ENCODE data around the gene GALNT9. TPM values are rescaled to one million over a fixed set of nuclear protein-coding genes. Genes with fewer than 3 reads are reported as not detected.

GALNT9 gene
- total RNA-seq, 1 donor from 2014 or later = 2.1 TPM

- Histone ChIP-seq H2AFZ (ENCODE audit: low read depth, low read length) (no peak overlapping the region), H3K4me3 (ENCODE audit: insufficient read depth, low read depth, low read length) (no peak overlapping the region), H4K20me1 (ENCODE audit: insufficient read depth, low read length) (no peaks in the 10 kb centered on the region), H3K4me2 (ENCODE audit: low read length) (no peak overlapping the region), H3K9me3 (ENCODE audit: insufficient read depth, low read depth, low read length) (peaks cover 6% of the 10 kb centered on the region), H3K27ac (ENCODE audit: low read depth, low read length) (no peak overlapping the region), H3K79me2 (ENCODE audit: insufficient read depth, low read length) (no peaks in the 10 kb centered on the region), H3K4me1 (ENCODE audit: insufficient read depth, low read length) (no peaks in the 10 kb centered on the region), H3K27me3 (ENCODE audit: insufficient read depth, low read length) (no peaks in the 10 kb centered on the region), H3K36me3 (ENCODE audit: insufficient read depth, low read length) (no peaks in the 10 kb centered on the region), H3K9ac (ENCODE audit: low read length) (no peak overlapping the region)
- Mint-ChIP-seq H3K4me3 (ENCODE audit: unreplicated experiment) (no peak overlapping the region), H3K27ac (ENCODE audit: unreplicated experiment) (peak overlapping the region; percentile 26), H3K27me3 (ENCODE audit: low read depth, unreplicated experiment) (peaks cover 28% of the 10 kb centered on the region), H3K36me3 (ENCODE audit: low read depth, unreplicated experiment) (peaks cover 7% of the 10 kb centered on the region), H3K9me3 (ENCODE audit: unreplicated experiment) (peaks cover 12% of the 10 kb centered on the region), H3K4me1 (ENCODE audit: low read depth, unreplicated experiment) (peaks cover 2% of the 10 kb centered on the region)
- DNase-seq (ENCODE audit: low read depth) (no peak), FAIRE-seq (no peak)
- TF ChIP-seq EZH2 (IDR thresholded peaks at IDR 0.05; ENCODE audit: insufficient read depth, low read length) = no peak
- no peak for TF ChIP-seq CTCF (IDR thresholded peaks at IDR 0.05; ENCODE audit: insufficient read depth, low read depth, low read length)
Measured at GRCh38 chr12:132308853-132309595, 20.4 kb downstream of the GALNT9 start.

GRCh38 chr12:132307976-132308852 lies 21.2 kb downstream of the GALNT9 start:
- Mint-ChIP-seq H3K27ac (ENCODE audit: unreplicated experiment) (no peak overlapping the region), H3K4me1 (ENCODE audit: low read depth, unreplicated experiment) (peaks cover 2% of the 10 kb centered on the region), H3K27me3 (ENCODE audit: low read depth, unreplicated experiment) (peaks cover 28% of the 10 kb centered on the region), H3K9me3 (ENCODE audit: unreplicated experiment) (peaks cover 12% of the 10 kb centered on the region), H3K4me3 (ENCODE audit: unreplicated experiment) (no peak overlapping the region), H3K36me3 (ENCODE audit: low read depth, unreplicated experiment) (peaks cover 7% of the 10 kb centered on the region)
- Histone ChIP-seq H3K4me3 (ENCODE audit: insufficient read depth, low read depth, low read length) (no peak overlapping the region), H3K9ac (ENCODE audit: low read length) (no peak overlapping the region), H3K79me2 (ENCODE audit: insufficient read depth, low read length) (no peaks in the 10 kb centered on the region), H3K27me3 (ENCODE audit: insufficient read depth, low read length) (no peaks in the 10 kb centered on the region), H2AFZ (ENCODE audit: low read depth, low read length) (no peak overlapping the region), H3K4me2 (ENCODE audit: low read length) (no peak overlapping the region), H3K4me1 (ENCODE audit: insufficient read depth, low read length) (no peaks in the 10 kb centered on the region), H3K9me3 (ENCODE audit: insufficient read depth, low read depth, low read length) (peaks cover 6% of the 10 kb centered on the region), H3K36me3 (ENCODE audit: insufficient read depth, low read length) (no peaks in the 10 kb centered on the region), H4K20me1 (ENCODE audit: insufficient read depth, low read length) (no peaks in the 10 kb centered on the region), H3K27ac (ENCODE audit: low read depth, low read length) (no peak overlapping the region)
- FAIRE-seq = no peak
- no peak for DNase-seq (ENCODE audit: low read depth)
- no peak for TF ChIP-seq CTCF (IDR thresholded peaks at IDR 0.05; ENCODE audit: insufficient read depth, low read depth, low read length)
- no peak for TF ChIP-seq EZH2 (IDR thresholded peaks at IDR 0.05; ENCODE audit: insufficient read depth, low read length)

All from astrocyte (in vitro differentiated cells and primary cell).